K562 (cell line): ENCODE data around the gene ST6GALNAC3. TPM values are rescaled to one million over a fixed set of nuclear protein-coding genes. Genes with fewer than 3 reads are reported as not detected.

Experiments used
- ATAC-seq: fragments of 200-7000 bp; cut with Tn5 transposase; 3 replicates; pipeline ENCODE4 v1.9.1; 2020; ENCODE audit warnings: moderate library complexity
- BruUV-seq: library from RNA; stranded (reverse); fragments of 400-500 nt; replicated peaks from 2 replicates; lab custom pipeline; 2021; lab: Mats Ljungman, UMichigan
- CTCF ChIA-PET: fragments of 300-600 bp; formaldehyde crosslinking; extraction: SDS; loops from one replicate; lab custom pipeline; 2021; ENCODE audit warnings: low intra/inter-chr PET ratio; lab: Yijun Ruan, JAX
- POLR2A ChIA-PET: fragments of 300-600, 350-650 bp; sonication (Branson Sonifier 250); formaldehyde crosslinking; extraction: SDS; loops from one replicate; lab custom pipeline; 2021; ENCODE audit warnings: antibody characterized with exemption, inconsistent platforms; lab: Yijun Ruan, JAX
- DNase-seq, 4 experiments: peaks; one replicate each; pipeline versions ENCODE4 v3.0.0 to v3.0.0-alpha.2; 2011 to 2018; ENCODE audit warnings: low spot score in 3 of 4, mixed read lengths in 3 of 4; ENCODE audit errors: extremely low read depth in 1 of 4
- FAIRE-seq: peaks from 2 replicates; lab custom pipeline; 2011; peaks lifted over from hg19 to GRCh38; lab: Jason Lieb, UNC
- H2AFZ ChIP-seq: 2 replicates; pipeline ENCODE4 v1.6.0; 2011; ENCODE audit warnings: low read depth, low read length, control low read depth, inconsistent platforms
- H3K27ac ChIP-seq: fragments of 200-600 bp; 3 replicates; pipeline ENCODE4 v1.8.0; 2011; ENCODE audit warnings: low read depth, mild to moderate bottlenecking, control low read depth, inconsistent platforms, low read length, moderate library complexity, mixed read lengths; ENCODE audit errors: extremely low read depth
- H3K27me3 ChIP-seq, 2 experiments: fragments of 300-600 bp in 1 of 2; 2 replicates in 1 of 2; 3 replicates in 1 of 2; pipeline versions ENCODE4 v1.6.0 to v1.8.0; 2011; ENCODE audit warnings: inconsistent platforms in 2 of 2, low read length in 2 of 2, mild to moderate bottlenecking in 1 of 2, mixed read lengths in 1 of 2, moderate library complexity in 1 of 2; ENCODE audit not compliant: control insufficient read depth in 2 of 2, insufficient read depth in 2 of 2
- H3K36me3 ChIP-seq: fragments of 300-600 bp; 3 replicates; pipeline ENCODE4 v1.8.0; 2011; ENCODE audit warnings: mild to moderate bottlenecking, low read length, inconsistent platforms; ENCODE audit not compliant: control insufficient read depth, insufficient read depth
- H3K4me1 ChIP-seq, 2 experiments: fragments of 200-600 bp in 1 of 2; replicated peaks in 1 of 2; 2 replicates in 1 of 2; 3 replicates in 1 of 2; pipeline versions ENCODE4 v1.5.1 to v1.8.0; 2011; ENCODE audit warnings: inconsistent platforms in 2 of 2, low read length in 2 of 2, mild to moderate bottlenecking in 1 of 2, mixed read lengths in 1 of 2, moderate library complexity in 1 of 2; ENCODE audit not compliant: control insufficient read depth in 2 of 2, insufficient read depth in 2 of 2
- H3K4me2 ChIP-seq: 2 replicates; pipeline ENCODE4 v1.6.1; 2011; ENCODE audit warnings: low read length, control low read depth, inconsistent platforms, mixed read lengths; ENCODE audit not compliant: insufficient read depth
- H3K4me3 ChIP-seq: fragments of 200-600 bp; sonication (generic), shearing (Covaris generic); 2 replicates; pipeline ENCODE4 v1.5.1; 2016; ENCODE audit warnings: control low read depth, inconsistent platforms
- H3K79me2 ChIP-seq: fragments of 200-600 bp; 3 replicates; pipeline ENCODE4 v1.8.0; 2011; ENCODE audit warnings: low read length, inconsistent platforms; ENCODE audit not compliant: control insufficient read depth, insufficient read depth
- H3K9ac ChIP-seq, 2 experiments: 2 replicates each; pipeline versions ENCODE4 v1.6.0 to v1.6.1; 2011; ENCODE audit warnings: low read depth in 2 of 2, low read length in 2 of 2, control low read depth in 1 of 2, inconsistent platforms in 1 of 2, mild to moderate bottlenecking in 1 of 2, mixed read lengths in 1 of 2; ENCODE audit not compliant: insufficient read depth in 1 of 2
- H3K9me1 ChIP-seq: one replicate; pipeline ENCODE4 v1.6.0; 2011; ENCODE audit warnings: inconsistent platforms, mild to moderate bottlenecking, low read length, moderate library complexity; ENCODE audit not compliant: control insufficient read depth, insufficient read depth
- H3K9me3 ChIP-seq: replicated peaks from 2 replicates; pipeline ENCODE4 v1.5.1; 2011; ENCODE audit warnings: low read depth, low read length, inconsistent platforms; ENCODE audit not compliant: control insufficient read depth, insufficient read depth
- H4K20me1 ChIP-seq: replicated peaks from 2 replicates; pipeline ENCODE4 v1.6.1; 2011; ENCODE audit warnings: low read length, inconsistent platforms, mixed read lengths; ENCODE audit not compliant: control insufficient read depth, insufficient read depth
- BRD9 ChIP-seq: fragments of 450-650 bp; IDR thresholded peaks from 2 replicates; pipeline ENCODE4 v1.6.1; 2018; ENCODE audit warnings: low read depth; ENCODE audit not compliant: partially characterized antibody
- NEUROD1 ChIP-seq: fragments of 150-350 bp; IDR thresholded peaks from 2 replicates; pipeline ENCODE4 v1.6.1; 2014; ENCODE audit warnings: borderline replicate concordance, low read length, low read depth; ENCODE audit not compliant: partially characterized antibody
- NFATC3 ChIP-seq: fragments of 450-650 bp; IDR thresholded peaks from 2 replicates; pipeline ENCODE4 v1.6.1; 2017; ENCODE audit warnings: mild to moderate bottlenecking
- NFIC ChIP-seq: fragments of 450-650 bp; IDR thresholded peaks from 2 replicates; pipeline ENCODE4 v1.6.1; 2017; ENCODE audit warnings: mild to moderate bottlenecking, inconsistent platforms
- TFAP4 ChIP-seq: sonication (generic); formaldehyde crosslinking; IDR thresholded peaks from 2 replicates; pipeline ENCODE4 v1.8.0; 2022; ENCODE audit warnings: missing genetic modification reagents, mild to moderate bottlenecking, moderate library complexity, borderline replicate concordance
- ZNF668 ChIP-seq: fragments of 250-450 bp; sonication (Bioruptor Pico); IDR thresholded peaks from 2 replicates; pipeline ENCODE4 v1.8.0; 2022; ENCODE audit warnings: mild to moderate bottlenecking, inconsistent platforms
- WGBS: fragments of 100-300 bp; shearing (Covaris generic); methylation state at CpG from one replicate; pipeline ENCODE4 v1.1.6; 2016; ENCODE audit warnings: low coverage, mixed read lengths; ENCODE audit not compliant: insufficient coverage; ENCODE audit errors: missing lambda C conversion rate; 5-methylcytosine and 5-hydroxymethylcytosine counted together
- in situ Hi-C: fragments of 300-500 bp; cut with MboI; formaldehyde crosslinking; loops from 4 replicates; pipeline ENCODE4 v1.15.0; 2018; ENCODE audit warnings: inconsistent platforms, mixed read lengths
- intact Hi-C: fragments of 100-400 bp; cut with micrococcal nuclease; formaldehyde crosslinking; loops from 2 replicates; pipeline ENCODE4 v1.14.2; 2022
- polyA plus RNA-seq, 8 experiments: library from polyadenylated mRNA; depleted of rRNA in 4 of 8; stranded (reverse) in 5 of 8; unstranded in 3 of 8; fragments of >200 nt; fragmentation: Nextera tagmentation in 2 of 8; fragmentation: Illumina TruSeq in 1 of 8; extraction: Ambion mirVana in 2 of 8; extraction: Trizol in 1 of 8; gene quantifications; 2 replicates each; pipeline versions ENCODE4 v1.2.1 to v1.2.3, GENCODE V29; 2011 to 2014; ENCODE audit warnings: inconsistent platforms in 1 of 8, missing spikeins in 1 of 8
- total RNA-seq, 7 experiments: library from RNA; depleted of rRNA in 6 of 7; stranded (reverse); fragments of >200 nt in 6 of 7; fragmentation: Illumina TruSeq in 2 of 7; extraction: Trizol in 2 of 7; gene quantifications; 2 replicates each; pipeline versions ENCODE4 v1.2.1 to v1.2.3, GENCODE V29; 2011 to 2021; ENCODE audit warnings: low replicate concordance in 1 of 7

Gene ST6GALNAC3
- total and polyA plus RNA-seq, 9 of the 15 experiments (the other 6 are each of a cell fraction or from before 2014, with no cell fraction given), result 0.04 to 0.29 (median 0.18) TPM; not detected in 6

- H4K20me1 ChIP-seq, result no peaks in the 10 kb centered on the region
- in situ Hi-C loops, result no loop called here
These were observed 263.1 kb downstream of the ST6GALNAC3 start for GRCh38 chr1:76337542-76338219.

GRCh38 chr1:76340056-76340455 is 265.5 kb downstream of the ST6GALNAC3 start:
- no peaks in the 10 kb centered on the region for H3K9me1 ChIP-seq
- TF ChIP-seq NFATC3 (no peak), NEUROD1 (no peak), BRD9 (no peak)
- TF ChIP-seq, all 486 proteins: peak for 0
- H3K4me3 ChIP-seq, result no peak overlapping the region
- CTCF ChIA-PET, result no interaction called here
- FAIRE-seq (no peak), DNase-seq (no peak), ATAC-seq (no peak)
- H4K20me1 ChIP-seq, result no peaks in the 10 kb centered on the region
- POLR2A ChIA-PET, result no interaction called here
- no TSS peak for BruUV-seq
- WGBS, result 0% methylated on average over 2 of the region's 2 CpGs
- H3K9ac ChIP-seq, result no peak overlapping the region
- no peak overlapping the region for H3K27ac ChIP-seq
- H3K4me1 ChIP-seq, result no peaks in the 10 kb centered on the region
- no peak overlapping the region for H3K4me2 ChIP-seq
- intact Hi-C loops, result no loop called here
- no peaks in the 10 kb centered on the region for H3K79me2 ChIP-seq
- in situ Hi-C loops, result no loop called here
- H3K27me3 ChIP-seq, result no peaks in the 10 kb centered on the region
- no peak overlapping the region for H2AFZ ChIP-seq
- H3K36me3 ChIP-seq, result no peaks in the 10 kb centered on the region
- H3K9me3 ChIP-seq, result no peaks in the 10 kb centered on the region

More at GRCh38 chr1:76337542-76338219, 263.1 kb downstream of the ST6GALNAC3 start:
- Histone ChIP-seq H3K27me3 (no peaks in the 10 kb centered on the region), H3K36me3 (no peaks in the 10 kb centered on the region), H3K27ac (no peak overlapping the region), H3K9ac (no peak overlapping the region), H3K4me2 (no peak overlapping the region), H3K9me1 (no peaks in the 10 kb centered on the region), H3K79me2 (no peaks in the 10 kb centered on the region), H3K4me3 (no peak overlapping the region), H2AFZ (no peak overlapping the region), H3K9me3 (no peaks in the 10 kb centered on the region), H3K4me1 (no peaks in the 10 kb centered on the region)
- CTCF ChIA-PET, result no interaction called here
- ATAC-seq (no peak), DNase-seq (no peak), FAIRE-seq (no peak)
- POLR2A ChIA-PET, result no interaction called here
- intact Hi-C loops, result loop anchor here (10.0 kb wide), 1 partner anchor 787 kb away; no protein-coding TSS in a partner anchor
- TF ChIP-seq ZNF668 (no peak), TFAP4 (no peak), NFIC (no peak)
- BruUV-seq, result no TSS peak
- WGBS, result 0% methylated on average over 7 of the region's 7 CpGs
